ENCODE measurements around the gene MOSPD3. TPM values are rescaled to one million over a fixed set of nuclear protein-coding genes. Genes with fewer than 3 reads are reported as not detected.
"Not testable (repeated sequence)": the region's sequence is repeated elsewhere in the genome, so short reads cannot be mapped to it uniquely, and the experiment has no call there.

MOSPD3 gene, protein sequence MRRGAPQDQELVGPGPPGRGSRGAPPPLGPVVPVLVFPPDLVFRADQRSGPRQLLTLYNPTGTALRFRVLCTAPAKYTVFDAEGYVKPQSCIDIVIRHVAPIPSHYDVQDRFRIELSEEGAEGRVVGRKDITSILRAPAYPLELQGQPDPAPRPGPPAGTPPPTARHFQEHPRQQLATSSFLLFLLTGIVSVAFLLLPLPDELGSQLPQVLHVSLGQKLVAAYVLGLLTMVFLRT
- 10.5 and 11.9 TPM in 2 replicates for total RNA-seq

DNA sequence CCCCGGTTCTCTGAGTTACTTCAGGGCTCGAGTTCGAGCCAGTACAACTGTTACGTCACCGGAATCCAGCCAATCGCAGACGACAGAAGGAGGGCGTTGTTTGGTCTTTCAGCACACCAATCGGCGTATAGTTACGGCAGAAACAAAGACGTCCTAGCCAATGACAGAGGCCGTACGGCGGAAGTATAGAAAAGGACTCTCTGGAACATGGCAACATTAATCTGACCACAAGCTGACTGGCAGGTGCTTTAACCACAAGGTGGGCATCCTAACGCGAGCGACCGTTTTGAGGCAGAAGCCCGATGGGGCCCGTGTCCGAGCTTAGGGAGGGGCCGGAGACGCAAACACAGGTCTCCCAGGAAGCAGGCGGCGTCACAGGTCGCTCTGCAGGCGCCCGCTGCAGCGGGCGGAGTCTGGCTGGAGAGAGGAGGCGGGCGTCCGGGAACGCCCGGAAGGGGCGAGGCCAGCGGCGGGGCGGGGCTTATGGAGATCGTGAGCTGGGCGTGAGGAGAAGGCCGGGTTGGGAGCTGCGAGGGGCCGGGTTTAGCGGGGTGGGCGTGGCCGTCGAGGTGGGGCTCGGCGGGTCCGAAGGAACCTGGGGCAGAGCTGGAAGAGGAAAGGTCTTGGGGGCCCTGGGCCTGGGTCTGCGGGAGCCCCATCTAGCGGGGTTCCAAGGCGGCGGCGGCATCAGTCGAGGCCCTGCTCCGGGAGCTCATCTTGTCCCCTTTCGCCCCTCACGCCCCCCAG lies at the start of gene MOSPD3:
MOSPD3 (plus strand) TSS at position 558 of the 747 bp plus-strand sequence. CDS start 252 bp downstream, outside the sequence.
- intact Hi-C loops (cut with micrococcal nuclease), result loop anchor here (1.0 to 5.0 kb wide), 3 partner anchors 26 to 445 kb away; partner anchors contain the start of genes FBXO24, LRCH4 and POP7
- Mint-ChIP-seq H3K36me3 (ENCODE audit: low read depth) (peaks cover 5% of the 10 kb centered on the region), H3K27ac (peak within 1 kb of the TSS; percentile 100), H3K4me1 (peaks cover 19% of the 10 kb centered on the region), H3K4me3 (peak within 1 kb of the TSS; percentile 99), H3K27me3 (no peaks in the 10 kb centered on the region), H3K9me3 (no peaks in the 10 kb centered on the region)
- ATAC-seq (ENCODE audit: low read depth) (peak; percentile 91), DNase-seq (peak; percentile 99)
- POLR2A ChIA-PET, result interaction anchor here (0.6 to 5.7 kb wide), 28 partner anchors 9 to 889 kb away, joined by 3 to 114 read pairs (median 5); partner anchors contain the start of genes AGFG2, FBXO24, GIGYF1 and GNB2
- TF ChIP-seq, protein P1, sequence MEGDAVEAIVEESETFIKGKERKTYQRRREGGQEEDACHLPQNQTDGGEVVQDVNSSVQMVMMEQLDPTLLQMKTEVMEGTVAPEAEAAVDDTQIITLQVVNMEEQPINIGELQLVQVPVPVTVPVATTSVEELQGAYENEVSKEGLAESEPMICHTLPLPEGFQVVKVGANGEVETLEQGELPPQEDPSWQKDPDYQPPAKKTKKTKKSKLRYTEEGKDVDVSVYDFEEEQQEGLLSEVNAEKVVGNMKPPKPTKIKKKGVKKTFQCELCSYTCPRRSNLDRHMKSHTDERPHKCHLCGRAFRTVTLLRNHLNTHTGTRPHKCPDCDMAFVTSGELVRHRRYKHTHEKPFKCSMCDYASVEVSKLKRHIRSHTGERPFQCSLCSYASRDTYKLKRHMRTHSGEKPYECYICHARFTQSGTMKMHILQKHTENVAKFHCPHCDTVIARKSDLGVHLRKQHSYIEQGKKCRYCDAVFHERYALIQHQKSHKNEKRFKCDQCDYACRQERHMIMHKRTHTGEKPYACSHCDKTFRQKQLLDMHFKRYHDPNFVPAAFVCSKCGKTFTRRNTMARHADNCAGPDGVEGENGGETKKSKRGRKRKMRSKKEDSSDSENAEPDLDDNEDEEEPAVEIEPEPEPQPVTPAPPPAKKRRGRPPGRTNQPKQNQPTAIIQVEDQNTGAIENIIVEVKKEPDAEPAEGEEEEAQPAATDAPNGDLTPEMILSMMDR (IDR thresholded peaks at IDR 0.05), result no peak
- CTCF ChIA-PET, result interaction anchor here (0.8 to 1.7 kb wide), 9 partner anchors 17 to 93 kb away, joined by 3 to 10 read pairs (median 4); partner anchors contain the start of genes GIGYF1 and POP7

DNA sequence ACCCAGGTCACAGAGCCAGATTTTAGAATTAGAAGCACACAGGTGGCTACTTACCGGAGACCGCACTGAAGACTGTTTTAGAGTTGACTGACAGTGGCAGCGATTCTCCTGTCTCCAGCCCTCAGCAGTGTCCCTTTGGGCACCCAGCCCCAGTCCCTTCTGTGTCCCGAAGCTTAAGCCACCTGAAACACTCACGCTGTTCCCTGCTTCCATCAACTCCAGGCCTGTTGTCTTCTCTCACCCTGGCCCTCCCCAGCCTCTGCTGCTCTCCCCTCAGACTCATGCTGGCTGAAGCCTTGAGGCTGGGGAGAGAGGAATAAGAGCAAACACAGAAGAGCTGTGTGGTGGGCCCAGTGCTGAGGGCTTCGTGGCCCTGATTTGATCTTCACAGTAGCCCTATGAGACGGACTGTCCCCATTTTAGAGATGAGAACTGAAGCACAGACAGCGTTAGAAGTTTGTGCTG lies 49.2 kb upstream of the MOSPD3 start:
- ChIA-PET POLR2A (interaction anchor here (0.5 to 2.8 kb wide), 2 partner anchors 22 to 232 kb away, joined by 3 to 31 read pairs; partner anchors contain the start of genes FBXO24 and LRCH4), CTCF (interaction anchor here (0.9 to 3.1 kb wide), 7 partner anchors 14 to 289 kb away, joined by 3 to 24 read pairs (median 9); partner anchors contain the start of genes FBXO24, LRCH4 and SLC12A9)
- peaks cover 19% of the 10 kb centered on the region for H3K4me1 Mint-ChIP-seq
- no peak overlapping the region for H3K4me3 Mint-ChIP-seq
- peaks cover 3% of the 10 kb centered on the region for H3K36me3 Mint-ChIP-seq (ENCODE audit: low read depth)
- DNase-seq, result no peak
- intact Hi-C loops (cut with micrococcal nuclease), result no loop called here
- ATAC-seq (ENCODE audit: low read depth), result no peak
- H3K9me3 Mint-ChIP-seq, result no peaks in the 10 kb centered on the region
- TF ChIP-seq, protein P1 (IDR thresholded peaks at IDR 0.05), result no peak
- H3K27ac Mint-ChIP-seq, result no peak overlapping the region
- no peaks in the 10 kb centered on the region for H3K27me3 Mint-ChIP-seq

DNA sequence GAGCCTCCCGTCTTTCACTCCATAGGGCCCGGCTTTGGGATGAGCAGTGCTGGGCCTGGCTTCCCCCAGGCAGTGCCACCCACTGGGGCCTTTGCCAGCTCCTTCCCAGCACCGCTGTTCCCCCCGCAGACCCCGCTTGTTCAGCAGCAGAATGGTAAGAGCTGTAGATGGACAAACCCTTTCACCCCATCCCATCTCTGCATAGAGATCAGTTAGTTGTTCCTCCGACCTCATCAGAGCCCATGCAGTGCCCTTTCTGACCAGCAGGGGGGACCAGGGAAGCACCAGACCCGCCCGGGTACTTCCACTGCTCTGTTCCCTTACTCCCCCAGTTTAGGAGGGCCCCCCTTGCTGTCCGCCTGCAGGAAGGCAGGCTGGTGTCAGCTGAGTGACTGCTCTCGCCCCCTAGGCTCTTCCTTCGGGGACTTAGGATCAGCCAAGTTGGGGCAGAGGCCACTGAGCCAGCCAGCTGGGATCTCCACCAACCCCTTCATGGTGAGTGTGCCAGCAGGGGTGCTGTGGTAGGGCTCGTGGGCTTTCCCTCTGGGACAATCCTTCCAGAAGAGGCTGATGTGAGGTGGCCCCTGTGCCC lies 48.4 kb upstream of the MOSPD3 start:
- no peak overlapping the region for H3K4me3 Mint-ChIP-seq
- CTCF ChIA-PET, result interaction anchor here (0.9 to 3.1 kb wide), 14 partner anchors 15 to 288 kb away, joined by 3 to 24 read pairs (median 4); partner anchors contain the start of genes FBXO24, LRCH4, POP7 and SLC12A9

DNA sequence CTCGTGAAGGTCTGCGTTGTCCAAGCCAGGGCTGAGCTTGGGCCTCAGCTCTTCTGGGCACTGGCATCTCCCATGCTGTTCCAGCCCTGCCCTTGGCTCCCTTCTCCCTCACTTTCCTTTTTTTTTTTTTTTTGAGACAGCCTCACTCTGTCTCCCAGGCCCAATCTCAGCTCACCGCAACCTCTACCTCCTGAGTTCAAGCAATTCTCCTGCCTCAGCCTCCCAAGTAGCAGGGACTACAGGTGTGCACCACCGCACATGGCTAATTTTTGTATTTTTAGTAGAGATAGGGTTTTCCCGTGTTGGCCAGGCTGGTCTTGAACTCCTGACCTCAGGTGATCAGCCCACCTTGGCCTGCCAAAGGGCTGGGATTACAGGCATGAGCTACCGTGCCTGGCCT lies 47.9 kb upstream of the MOSPD3 start:
- not testable (repeated sequence) for H3K36me3 Mint-ChIP-seq (ENCODE audit: low read depth); H3K4me3 Mint-ChIP-seq; ATAC-seq (ENCODE audit: low read depth); DNase-seq; H3K27ac Mint-ChIP-seq; H3K9me3 Mint-ChIP-seq; H3K27me3 Mint-ChIP-seq
- ChIA-PET CTCF (interaction anchor here (0.9 to 3.1 kb wide), 13 partner anchors 18 to 288 kb away, joined by 3 to 24 read pairs (median 4); partner anchors contain the start of genes FBXO24, LRCH4, POP7 and SLC12A9), POLR2A (interaction anchor here (0.7 to 2.8 kb wide), 3 partner anchors 20 to 141 kb away, joined by 3 to 31 read pairs (median 4); partner anchors contain the start of genes FBXO24, LRCH4 and POP7)
- peaks cover 27% of the 10 kb centered on the region for H3K4me1 Mint-ChIP-seq
- intact Hi-C loops (cut with micrococcal nuclease), result loop anchor here (1.0 to 2.0 kb wide), 6 partner anchors 24 to 288 kb away; partner anchors contain the start of gene SLC12A9

More for the DNA sequence above, 48.4 kb upstream of the MOSPD3 start:
- DNase-seq, result peak; percentile 79
- peaks cover 25% of the 10 kb centered on the region for H3K4me1 Mint-ChIP-seq
- H3K27ac Mint-ChIP-seq, result no peak overlapping the region
- H3K9me3 Mint-ChIP-seq, result no peaks in the 10 kb centered on the region
- H3K36me3 Mint-ChIP-seq (ENCODE audit: low read depth), result peaks cover 3% of the 10 kb centered on the region
- intact Hi-C loops (cut with micrococcal nuclease), result loop anchor here (1.0 to 2.0 kb wide), 6 partner anchors 24 to 288 kb away; partner anchors contain the start of gene SLC12A9
- ATAC-seq (ENCODE audit: low read depth), result peak; percentile 78
- TF ChIP-seq, protein P1 (IDR thresholded peaks at IDR 0.05), result peak; percentile 90
- POLR2A ChIA-PET, result interaction anchor here (0.5 to 2.8 kb wide), 4 partner anchors 21 to 233 kb away, joined by 3 to 31 read pairs (median 4); partner anchors contain the start of genes FBXO24, LRCH4 and POP7
- H3K27me3 Mint-ChIP-seq, result no peaks in the 10 kb centered on the region

Measured in activated B cell treated with CpG ODN at 0.5 μM for 24 hours (primary cell).